ENCODE results near the gene MAN1A1.

DNA sequence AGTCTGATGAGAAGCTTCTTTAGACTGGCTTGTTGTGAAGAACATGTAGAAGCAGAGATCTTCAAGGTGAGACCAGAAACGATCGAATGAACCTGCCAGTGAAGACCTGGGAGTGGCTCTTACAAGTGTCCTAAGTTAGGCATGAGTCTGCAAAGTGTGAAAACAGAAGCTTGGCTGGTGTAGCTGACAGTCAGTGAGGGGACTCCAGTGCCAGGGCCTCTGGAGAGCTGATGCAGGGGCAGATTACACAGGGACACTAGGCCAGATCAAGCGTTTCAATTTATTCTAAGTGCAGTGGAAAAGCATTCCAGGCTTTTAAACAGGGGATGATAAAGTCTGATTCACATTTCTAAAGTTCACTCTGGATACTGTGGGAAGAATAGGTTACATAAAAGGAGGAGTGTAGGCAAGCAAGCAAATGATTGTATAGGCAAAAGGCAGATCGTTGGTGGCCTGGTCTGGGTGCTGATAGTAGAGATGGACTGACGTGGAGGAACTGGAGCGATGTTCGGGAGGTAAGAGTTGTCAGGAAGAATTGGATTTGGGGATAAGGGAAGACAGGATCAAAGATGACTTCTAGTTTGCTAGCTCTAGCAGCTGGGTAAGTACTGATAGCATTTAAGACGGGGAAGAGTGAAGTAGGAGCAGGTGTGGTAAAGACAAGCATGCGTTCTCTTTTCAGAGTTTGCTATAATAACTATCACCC lies 133.5 kb downstream of the MAN1A1 start:
- TF ChIP-seq EZH2 (IDR thresholded peaks at IDR 0.05; ENCODE audit: borderline replicate concordance, low read depth, low read length, poor library complexity, severe bottlenecking) (no peak), CTCF (conservative IDR thresholded peaks at IDR 0.05; ENCODE audit: low read depth, low read length) (no peak)

Data from A673 (cell line).